ENCODE measurements around the gene PRLH.

PRLH gene

GRCh38 chr2:237565974-237566373 is 400 bp upstream of the PRLH start:
- Histone ChIP-seq H3K27ac (ENCODE audit: low read length) (no peak overlapping the region), H4K20me1 (ENCODE audit: insufficient read depth, low read length) (no peaks in the 10 kb centered on the region), H3K36me3 (replicated peaks; ENCODE audit: low read depth, low read length) (no peaks in the 10 kb centered on the region), H3K4me2 (ENCODE audit: low read length) (no peak overlapping the region), H3K9me3 (ENCODE audit: insufficient read depth, low read length) (no peaks in the 10 kb centered on the region), H3K79me2 (ENCODE audit: low read length) (no peaks in the 10 kb centered on the region), H3K27me3 (ENCODE audit: low read depth, low read length) (no peaks in the 10 kb centered on the region), H3K4me3 (ENCODE audit: low read length) (no peak overlapping the region), H3K9ac (ENCODE audit: low read length) (no peak overlapping the region), H3K4me1 (ENCODE audit: low read length) (peaks cover 2% of the 10 kb centered on the region; the same call in 1 of the 2 replicates), H2AFZ (ENCODE audit: low read depth, low read length) (no peak overlapping the region)
- no peak for TF ChIP-seq CTCF (IDR thresholded peaks at IDR 0.05; ENCODE audit: low read depth, low read length)
- TF ChIP-seq EZH2phosphoT487 (IDR thresholded peaks at IDR 0.05; ENCODE audit: low read depth) = no peak

GRCh38 chr2:237567276-237568029 is 1.1 kb downstream of the PRLH start:
- Histone ChIP-seq H2AFZ (ENCODE audit: low read depth, low read length) (no peak overlapping the region), H3K4me1 (ENCODE audit: low read length) (peaks cover 8% of the 10 kb centered on the region; the same call in 1 of the 2 replicates), H3K27me3 (ENCODE audit: low read depth, low read length) (no peaks in the 10 kb centered on the region), H3K79me2 (ENCODE audit: low read length) (no peaks in the 10 kb centered on the region), H3K4me2 (ENCODE audit: low read length) (no peak overlapping the region), H3K9ac (ENCODE audit: low read length) (no peak overlapping the region), H3K36me3 (replicated peaks; ENCODE audit: low read depth, low read length) (no peaks in the 10 kb centered on the region), H3K9me3 (ENCODE audit: insufficient read depth, low read length) (no peaks in the 10 kb centered on the region), H4K20me1 (ENCODE audit: insufficient read depth, low read length) (no peaks in the 10 kb centered on the region), H3K27ac (ENCODE audit: low read length) (no peak overlapping the region), H3K4me3 (ENCODE audit: low read length) (no peak overlapping the region)
- TF ChIP-seq CTCF (IDR thresholded peaks at IDR 0.05; ENCODE audit: low read depth, low read length) (no peak), EZH2phosphoT487 (IDR thresholded peaks at IDR 0.05; ENCODE audit: low read depth) (no peak)

GRCh38 chr2:237568121-237568660 is 1.8 kb downstream of the PRLH start:
- H4K20me1 ChIP-seq (ENCODE audit: insufficient read depth, low read length) = no peaks in the 10 kb centered on the region
- no peak overlapping the region for H2AFZ ChIP-seq (ENCODE audit: low read depth, low read length)
- no peaks in the 10 kb centered on the region for H3K79me2 ChIP-seq (ENCODE audit: low read length)
- TF ChIP-seq CTCF (IDR thresholded peaks at IDR 0.05; ENCODE audit: low read depth, low read length) = no peak
- TF ChIP-seq EZH2phosphoT487 (IDR thresholded peaks at IDR 0.05; ENCODE audit: low read depth) = no peak
- peaks cover 10% of the 10 kb centered on the region; the same call in 1 of the 2 replicates for H3K4me1 ChIP-seq (ENCODE audit: low read length)
- H3K27ac ChIP-seq (ENCODE audit: low read length) = no peak overlapping the region
- H3K9ac ChIP-seq (ENCODE audit: low read length) = no peak overlapping the region
- no peak overlapping the region for H3K4me2 ChIP-seq (ENCODE audit: low read length)
- H3K4me3 ChIP-seq (ENCODE audit: low read length) = no peak overlapping the region
- no peaks in the 10 kb centered on the region for H3K9me3 ChIP-seq (ENCODE audit: insufficient read depth, low read length)
- H3K27me3 ChIP-seq (ENCODE audit: low read depth, low read length) = no peaks in the 10 kb centered on the region
- H3K36me3 ChIP-seq (replicated peaks; ENCODE audit: low read depth, low read length) = no peaks in the 10 kb centered on the region

GRCh38 chr2:237569041-237569440 is 2.7 kb downstream of the PRLH start:
- Histone ChIP-seq H3K4me3 (ENCODE audit: low read length) (no peak overlapping the region), H3K79me2 (ENCODE audit: low read length) (no peaks in the 10 kb centered on the region), H3K4me1 (ENCODE audit: low read length) (peaks cover 10% of the 10 kb centered on the region; the same call in 1 of the 2 replicates), H3K27ac (ENCODE audit: low read length) (no peak overlapping the region), H3K9ac (ENCODE audit: low read length) (no peak overlapping the region), H3K36me3 (replicated peaks; ENCODE audit: low read depth, low read length) (no peaks in the 10 kb centered on the region), H3K9me3 (ENCODE audit: insufficient read depth, low read length) (no peaks in the 10 kb centered on the region), H2AFZ (ENCODE audit: low read depth, low read length) (no peak overlapping the region), H4K20me1 (ENCODE audit: insufficient read depth, low read length) (no peaks in the 10 kb centered on the region), H3K27me3 (ENCODE audit: low read depth, low read length) (no peaks in the 10 kb centered on the region), H3K4me2 (ENCODE audit: low read length) (no peak overlapping the region)
- TF ChIP-seq CTCF (IDR thresholded peaks at IDR 0.05; ENCODE audit: low read depth, low read length) (no peak), EZH2phosphoT487 (IDR thresholded peaks at IDR 0.05; ENCODE audit: low read depth) (no peak)

All from OCI-LY3 (cell line).